Measurements from ENCODE around the gene DNAJC4. TPM values are rescaled to one million over a fixed set of nuclear protein-coding genes. Genes with fewer than 3 reads are reported as not detected.

The DNAJC4 gene
- total RNA-seq, 4 donors from 2014 or later = 21.5 to 32.0 (median 26.9) TPM

GRCh38 chr11:64275841-64276240, 45.5 kb downstream of the DNAJC4 start:
- no peak for TF ChIP-seq CTCF (IDR thresholded peaks at IDR 0.05; ENCODE audit: low read depth)

- no peak for TF ChIP-seq CTCF (IDR thresholded peaks at IDR 0.05; ENCODE audit: low read depth)
These were observed 46.5 kb downstream of the DNAJC4 start for GRCh38 chr11:64276653-64277431.

- no peak for TF ChIP-seq CTCF (IDR thresholded peaks at IDR 0.05; ENCODE audit: low read depth)
These were observed 48.3 kb downstream of the DNAJC4 start for GRCh38 chr11:64278576-64279190.

- TF ChIP-seq CTCF (IDR thresholded peaks at IDR 0.05; ENCODE audit: low read depth) = no peak
These were observed 51.8 kb downstream of the DNAJC4 start for GRCh38 chr11:64281957-64282770.

GRCh38 chr11:64283092-64283491, 52.7 kb downstream of the DNAJC4 start:
- TF ChIP-seq CTCF (IDR thresholded peaks at IDR 0.05; ENCODE audit: low read depth) = no peak

Other genes starting within 250 kb of the DNAJC4 start
- gene OTUB1, start 244.1 kb upstream of the DNAJC4 start, total RNA-seq = 10 to 100 TPM; 41.6 to 49.1 (median 44.4) TPM
- gene FLRT1, start 194.6 kb upstream of the DNAJC4 start, total RNA-seq = under 1 TPM in 1 of 4 donors, not detected in 3; 0.22 TPM
- 10 to 100 TPM in 3 of 4 donors, 1 to 10 TPM in 1; 8.0 to 24.0 (median 19.8) TPM for gene MACROD1, start 64.4 kb upstream of the DNAJC4 start, total RNA-seq
- 100 to 1,000 TPM in 1 of 4 donors, 10 to 100 TPM in 3; 53.5 to 100 (median 72.6) TPM for gene STIP1, start 44.4 kb upstream of the DNAJC4 start, total RNA-seq
- 10 to 100 TPM; 23.5 to 97.6 (median 42.2) TPM for gene FERMT3, start 23.8 kb upstream of the DNAJC4 start, total RNA-seq
- gene TRPT1, start 4.4 kb upstream of the DNAJC4 start, total RNA-seq = 10 to 100 TPM; 34.1 to 89.1 (median 43.6) TPM
- gene NUDT22, start 4.3 kb upstream of the DNAJC4 start, total RNA-seq = 10 to 100 TPM; 19.2 to 77.6 (median 41.8) TPM
- gene VEGFB, start 4.0 kb downstream of the DNAJC4 start, total RNA-seq = 100 to 1,000 TPM; 122 to 332 (median 231) TPM
- gene FKBP2, start 10.5 kb downstream of the DNAJC4 start, total RNA-seq = 10 to 100 TPM; 32.0 to 40.9 (median 36.7) TPM
- 10 to 100 TPM; 64.3 to 73.1 (median 69.1) TPM for gene PPP1R14B, start 16.4 kb downstream of the DNAJC4 start, total RNA-seq
- gene PLCB3, start 21.0 kb downstream of the DNAJC4 start, total RNA-seq = 10 to 100 TPM; 10.8 to 17.9 (median 16.3) TPM
- gene BAD, start 54.1 kb downstream of the DNAJC4 start, total RNA-seq = 10 to 100 TPM; 47.1 to 92.5 (median 90.6) TPM
- gene GPR137, start 55.3 kb downstream of the DNAJC4 start, total RNA-seq = 10 to 100 TPM in 3 of 4 donors, 1 to 10 TPM in 1; 7.7 to 18.1 (median 14.7) TPM
- not detected for gene KCNK4, start 60.8 kb downstream of the DNAJC4 start, total RNA-seq
- not detected for gene CATSPERZ, start 69.8 kb downstream of the DNAJC4 start, total RNA-seq
- gene ESRRA, start 75.0 kb downstream of the DNAJC4 start, total RNA-seq = 10 to 100 TPM; 16.3 to 54.1 (median 35.5) TPM
- gene TRMT112, start 87.0 kb downstream of the DNAJC4 start, total RNA-seq = 100 to 1,000 TPM; 225 to 266 (median 241) TPM
- 100 to 1,000 TPM; 122 to 236 (median 223) TPM for gene PRDX5, start 87.6 kb downstream of the DNAJC4 start, total RNA-seq
- 10 to 100 TPM in 2 of 4 donors, 1 to 10 TPM in 2; 7.0 to 18.2 (median 11.2) TPM for gene CCDC88B, start 109.7 kb downstream of the DNAJC4 start, total RNA-seq
- gene RPS6KA4, start 128.6 kb downstream of the DNAJC4 start, total RNA-seq = 10 to 100 TPM in 3 of 4 donors, 1 to 10 TPM in 1; 7.2 to 27.5 (median 16.3) TPM